22Rv1 (cell line): Measurements from ENCODE around the gene SLC29A2.

Source experiments
- H3K27ac ChIP-seq: fragments of 450-650 bp; 2 replicates; pipeline ENCODE4 v1.5.1; 2017
- CTCF ChIP-seq: fragments of 450-650 bp; IDR thresholded peaks from 2 replicates; pipeline ENCODE4 v1.5.1; 2017; ENCODE audit warnings: mild to moderate bottlenecking
- ZFX ChIP-seq: fragments of 450-650 bp; IDR thresholded peaks from 2 replicates; pipeline ENCODE4 v1.6.1; 2017; ENCODE audit warnings: antibody characterized with exemption, borderline replicate concordance

The SLC29A2 gene

GRCh38 chr11:66371627-66372415, at the start of gene SLC29A2:
TSS of gene SLC29A2 (minus strand) at chr11:66371760. CDS start at chr11:66371591, 169 bp downstream.
- H3K27ac ChIP-seq = peak within 1 kb of the TSS; percentile 97

GRCh38 chr11:66420671-66421476, 49.3 kb upstream of the SLC29A2 start, which contains the start of gene NPAS4:
TSS of gene NPAS4 (plus strand) at chr11:66421035. CDS start at chr11:66421180, 145 bp downstream.
- no peak for TF ChIP-seq CTCF
- TF ChIP-seq ZFX = no peak
- H3K27ac ChIP-seq = no peak within 1 kb of the TSS

More at GRCh38 chr11:66371627-66372415, at the start of gene SLC29A2:
- TF ChIP-seq CTCF = no peak
- no peak for TF ChIP-seq ZFX

- TF ChIP-seq CTCF (no peak), ZFX (no peak)
- H3K27ac ChIP-seq = no peak overlapping the region
Measured at GRCh38 chr11:66419825-66420224, 48.3 kb upstream of the SLC29A2 start.

- no peak overlapping the region for H3K27ac ChIP-seq
- TF ChIP-seq ZFX (no peak), CTCF (no peak)
Measured at GRCh38 chr11:66418986-66419308, 47.4 kb upstream of the SLC29A2 start.

GRCh38 chr11:66418168-66418985, 46.8 kb upstream of the SLC29A2 start:
- H3K27ac ChIP-seq = no peak overlapping the region
- TF ChIP-seq CTCF (no peak), ZFX (no peak)

- no peak overlapping the region for H3K27ac ChIP-seq
- no peak for TF ChIP-seq CTCF
- TF ChIP-seq ZFX = no peak
Measured at GRCh38 chr11:66417000-66417399, 45.4 kb upstream of the SLC29A2 start.
